Effector memory CD8-positive, alpha-beta T cell (primary cell): ENCODE measurements around the gene TPD52L2.

Experiments
- ATAC-seq: fragments of 150-1000 bp; cut with Tn5 transposase; replicated peaks from 2 replicates; pipeline ENCODE4 v1.10.0; 2021; ENCODE audit warnings: mild to moderate bottlenecking, moderate library complexity
- DNase-seq, 3 experiments: peaks; one replicate each; pipeline ENCODE4 v3.0.0; 2021
- H3K27ac Mint-ChIP-seq, 2 donors: one replicate each; pipeline ENCODE4 v1.8.0; 2022; ENCODE audit warnings: mild to moderate bottlenecking in 2 of 2, mixed read lengths in 2 of 2, moderate library complexity in 2 of 2
- H3K27me3 Mint-ChIP-seq, 2 donors: one replicate each; pipeline ENCODE4 v1.8.0; 2022; ENCODE audit warnings: mixed read lengths in 2 of 2
- H3K36me3 Mint-ChIP-seq: one replicate; pipeline ENCODE4 v1.8.0; 2022; ENCODE audit warnings: mild to moderate bottlenecking, moderate library complexity, mixed read lengths; ENCODE audit not compliant: insufficient read depth
- H3K4me1 Mint-ChIP-seq, 2 donors: one replicate each; pipeline ENCODE4 v1.8.0; 2022; ENCODE audit warnings: low read depth in 2 of 2, mixed read lengths in 2 of 2
- H3K4me3 Mint-ChIP-seq, 2 donors: one replicate each; pipeline ENCODE4 v1.8.0; 2022; ENCODE audit warnings: mild to moderate bottlenecking in 2 of 2, mixed read lengths in 2 of 2, moderate library complexity in 2 of 2
- H3K9me3 Mint-ChIP-seq, 2 donors: one replicate each; pipeline ENCODE4 v1.8.0; 2022; ENCODE audit warnings: mixed read lengths in 2 of 2

The TPD52L2 gene

DNA sequence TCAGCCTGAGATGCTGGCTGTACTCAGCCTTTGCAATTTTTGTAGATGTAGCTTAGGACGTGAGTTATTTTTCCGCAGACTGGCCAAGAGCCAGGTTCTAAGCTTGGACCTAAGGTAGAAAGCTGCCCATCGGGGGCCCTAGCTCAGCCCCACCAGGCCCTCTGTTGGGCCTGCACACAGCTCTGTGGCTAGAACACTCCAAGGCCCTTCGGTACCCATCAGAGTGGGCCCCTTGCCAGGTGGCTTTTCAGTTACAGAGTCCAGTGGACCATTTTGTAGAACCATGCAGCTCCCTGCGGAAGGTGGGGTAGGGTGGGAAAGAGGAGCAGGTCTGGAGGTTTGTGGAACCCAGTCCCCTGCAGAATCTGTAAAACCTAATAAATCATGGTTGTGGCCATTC, 68.6 kb downstream of the TPD52L2 start:
- Mint-ChIP-seq H3K9me3 (no peaks in the 10 kb centered on the region), H3K27me3 (no peaks in the 10 kb centered on the region), H3K27ac (no peak overlapping the region), H3K4me1 (peaks cover 0 to 10% of the 10 kb centered on the region in 2 donors), H3K4me3 (no peak overlapping the region), H3K36me3 (peaks cover 43% of the 10 kb centered on the region)
- no peak for ATAC-seq
- no peak for DNase-seq

DNA sequence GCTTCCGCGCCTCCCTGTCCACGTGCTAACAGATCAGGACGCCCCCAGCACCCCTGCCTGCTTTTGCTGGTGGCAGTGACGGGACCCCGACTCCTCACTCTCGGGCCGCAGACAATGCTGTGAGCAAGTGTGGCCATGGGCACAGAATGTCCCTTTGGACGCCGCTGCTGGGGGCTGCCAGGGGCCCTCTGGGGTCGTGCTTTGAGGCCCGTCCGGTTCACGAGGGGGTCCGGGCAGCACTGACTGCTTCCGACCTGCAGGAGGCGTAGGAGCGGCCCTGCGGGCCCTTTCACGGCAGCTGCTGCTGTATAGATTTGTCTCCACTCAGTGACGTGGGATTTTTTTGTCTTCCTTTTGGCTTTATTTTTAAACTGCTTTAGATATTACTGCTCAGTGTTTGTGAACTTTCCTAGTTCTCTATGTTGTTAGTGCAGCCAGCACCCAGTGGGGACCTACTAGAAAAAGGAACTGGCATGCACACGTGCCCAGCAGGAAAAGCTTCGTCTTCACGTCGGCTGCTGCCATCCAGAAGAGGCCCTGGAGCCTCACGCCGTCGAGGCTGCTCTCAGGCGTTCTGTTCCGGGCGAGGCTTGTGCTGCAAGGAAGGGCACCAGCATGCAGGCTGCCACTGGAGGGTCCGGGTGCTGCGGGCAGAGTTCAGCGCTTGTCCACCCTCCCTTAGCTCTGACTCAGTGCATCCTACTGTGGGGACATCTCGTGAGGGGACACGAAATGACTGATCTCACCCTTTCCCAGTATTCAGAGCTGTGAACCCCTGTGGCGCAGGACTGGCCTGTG, 69.4 kb downstream of the TPD52L2 start:
- Mint-ChIP-seq H3K27ac (no peak overlapping the region), H3K27me3 (no peaks in the 10 kb centered on the region), H3K9me3 (no peaks in the 10 kb centered on the region), H3K4me1 (peaks cover 0 to 10% of the 10 kb centered on the region in 2 donors), H3K4me3 (no peak overlapping the region), H3K36me3 (peaks cover 36% of the 10 kb centered on the region)
- no peak for ATAC-seq
- DNase-seq: no peak

DNA sequence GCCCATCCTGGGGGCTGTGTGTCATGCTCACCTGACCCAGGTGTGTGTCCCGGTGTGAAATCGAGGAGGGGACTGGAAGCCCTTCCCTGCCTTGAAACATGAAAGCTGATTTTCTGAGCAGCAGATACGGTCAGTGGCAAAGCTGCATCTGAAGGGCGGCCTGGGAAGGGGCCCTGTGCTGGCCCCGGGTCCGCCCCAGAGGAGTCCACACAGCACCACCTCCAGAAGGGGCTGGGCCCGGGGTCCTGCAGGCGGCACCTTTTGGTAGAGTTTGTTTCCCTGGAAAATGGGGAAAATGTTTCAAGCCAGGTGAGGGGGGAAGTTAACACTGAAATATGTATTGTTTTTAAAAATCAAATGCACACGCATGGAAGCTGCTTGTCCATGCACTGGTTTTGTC, 70.4 kb downstream of the TPD52L2 start:
- Mint-ChIP-seq H3K36me3 (peaks cover 33% of the 10 kb centered on the region), H3K27ac (no peak overlapping the region)

DNA sequence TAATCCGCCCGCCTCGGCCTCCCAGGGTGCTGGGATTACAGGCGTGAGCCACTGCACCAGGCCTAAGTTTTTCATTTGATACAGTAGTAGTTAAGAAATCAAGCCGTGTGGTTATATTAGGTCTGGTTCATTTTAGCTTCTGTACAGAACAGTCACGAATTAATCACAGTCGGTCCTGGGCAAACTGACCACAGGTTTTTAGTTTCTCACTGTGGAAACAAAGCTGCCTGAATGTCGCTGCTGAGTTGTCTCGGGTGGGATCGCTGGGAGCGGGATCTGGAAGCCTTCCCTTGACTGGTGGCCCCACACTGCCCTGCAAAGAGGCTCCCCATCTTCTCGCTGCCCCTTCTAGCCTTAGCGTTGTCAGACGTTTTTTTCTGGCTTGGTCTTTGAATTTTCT, 72.5 kb downstream of the TPD52L2 start:
- no peaks in the 10 kb centered on the region for H3K27me3 Mint-ChIP-seq
- no peak for DNase-seq
- ATAC-seq: no peak
- H3K27ac Mint-ChIP-seq: peak overlapping the region in 1 of 2 donors; percentile 49
- peaks cover 28% of the 10 kb centered on the region for H3K36me3 Mint-ChIP-seq
- no peak overlapping the region for H3K4me3 Mint-ChIP-seq
- peaks cover 0 to 1% of the 10 kb centered on the region in 2 donors for H3K9me3 Mint-ChIP-seq
- H3K4me1 Mint-ChIP-seq: peaks cover 7 to 15% of the 10 kb centered on the region in 2 donors

More for the DNA sequence above, 70.4 kb downstream of the TPD52L2 start:
- Mint-ChIP-seq H3K4me3 (no peak overlapping the region), H3K9me3 (no peaks in the 10 kb centered on the region), H3K4me1 (peaks cover 0 to 10% of the 10 kb centered on the region in 2 donors), H3K27me3 (no peaks in the 10 kb centered on the region)
- no peak for DNase-seq
- no peak for ATAC-seq

DNA sequence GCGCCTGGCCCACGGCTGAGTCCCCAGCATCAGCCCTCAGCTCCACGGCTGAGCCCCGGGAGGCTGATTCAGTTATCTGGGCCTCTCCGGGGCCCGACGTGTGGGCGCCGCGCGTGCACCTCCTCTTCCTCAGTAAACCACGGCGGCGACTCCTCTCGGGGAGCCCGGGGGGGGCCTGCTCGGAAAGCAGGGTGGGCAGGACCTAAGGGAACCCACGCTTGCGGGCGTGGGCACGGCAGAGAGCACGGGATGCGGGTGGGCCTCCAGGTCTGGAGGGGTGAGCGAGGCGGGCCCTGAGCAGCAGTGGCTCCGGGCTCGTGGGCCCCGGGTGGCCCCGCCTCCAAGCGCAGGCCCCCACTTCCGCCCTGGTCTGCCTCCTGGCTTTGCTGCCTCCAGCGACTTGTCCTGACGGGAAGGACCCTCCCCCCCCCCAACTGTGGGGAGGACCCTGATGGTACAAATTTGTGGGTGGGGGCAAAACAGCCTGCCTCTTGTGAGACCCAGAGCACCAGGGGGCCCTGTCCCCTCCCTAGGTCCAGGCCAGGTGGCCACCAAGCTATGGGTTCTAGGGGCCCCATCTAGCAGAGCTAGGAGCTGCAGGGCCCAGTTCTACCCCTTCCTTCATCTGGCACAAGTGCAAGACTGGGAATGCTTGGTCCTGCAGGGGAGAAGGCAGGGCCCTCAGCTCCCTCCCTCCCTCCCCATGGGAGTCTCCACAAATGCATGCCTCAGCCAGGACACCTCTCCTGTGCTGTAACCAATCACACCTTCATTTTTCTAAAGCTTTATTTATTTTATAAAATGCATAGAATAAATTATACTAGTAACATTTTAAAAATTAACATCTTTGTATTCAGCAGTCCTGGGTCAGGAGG, 74.2 kb downstream of the TPD52L2 start:
- ATAC-seq: peak; percentile 13
- DNase-seq: no peak
- Mint-ChIP-seq H3K27ac (no peak overlapping the region), H3K36me3 (peaks cover 31% of the 10 kb centered on the region), H3K9me3 (peaks cover 0 to 1% of the 10 kb centered on the region in 2 donors), H3K4me3 (no peak overlapping the region), H3K27me3 (no peaks in the 10 kb centered on the region), H3K4me1 (peaks cover 7 to 15% of the 10 kb centered on the region in 2 donors)

DNA sequence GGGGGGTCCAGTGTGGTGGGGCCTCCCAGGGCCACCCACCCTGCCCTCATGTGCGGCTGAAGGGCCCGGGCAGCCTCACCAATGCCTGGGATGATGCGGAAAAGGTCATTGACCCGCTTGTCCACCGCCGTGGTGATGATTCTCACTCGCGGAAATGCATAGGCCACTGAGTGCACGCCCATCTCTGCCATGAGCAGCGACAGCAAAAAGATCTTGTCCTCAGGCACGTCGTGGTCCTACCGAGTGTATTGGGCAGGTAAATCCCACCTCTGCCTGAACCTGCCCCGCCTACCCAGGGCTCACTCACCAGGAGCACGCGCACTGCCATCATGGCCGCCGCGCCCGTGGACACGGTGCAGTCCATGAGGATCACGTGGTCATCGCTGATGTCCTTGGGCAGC, 75.0 kb downstream of the TPD52L2 start:
- no peaks in the 10 kb centered on the region for H3K27me3 Mint-ChIP-seq
- H3K4me1 Mint-ChIP-seq: peaks cover 8 to 10% of the 10 kb centered on the region in 2 donors
- H3K4me3 Mint-ChIP-seq: no peak overlapping the region
- no peak for DNase-seq
- no peak overlapping the region for H3K27ac Mint-ChIP-seq
- ATAC-seq: no peak
- peaks cover 0 to 1% of the 10 kb centered on the region in 2 donors for H3K9me3 Mint-ChIP-seq
- H3K36me3 Mint-ChIP-seq: peaks cover 34% of the 10 kb centered on the region

DNA sequence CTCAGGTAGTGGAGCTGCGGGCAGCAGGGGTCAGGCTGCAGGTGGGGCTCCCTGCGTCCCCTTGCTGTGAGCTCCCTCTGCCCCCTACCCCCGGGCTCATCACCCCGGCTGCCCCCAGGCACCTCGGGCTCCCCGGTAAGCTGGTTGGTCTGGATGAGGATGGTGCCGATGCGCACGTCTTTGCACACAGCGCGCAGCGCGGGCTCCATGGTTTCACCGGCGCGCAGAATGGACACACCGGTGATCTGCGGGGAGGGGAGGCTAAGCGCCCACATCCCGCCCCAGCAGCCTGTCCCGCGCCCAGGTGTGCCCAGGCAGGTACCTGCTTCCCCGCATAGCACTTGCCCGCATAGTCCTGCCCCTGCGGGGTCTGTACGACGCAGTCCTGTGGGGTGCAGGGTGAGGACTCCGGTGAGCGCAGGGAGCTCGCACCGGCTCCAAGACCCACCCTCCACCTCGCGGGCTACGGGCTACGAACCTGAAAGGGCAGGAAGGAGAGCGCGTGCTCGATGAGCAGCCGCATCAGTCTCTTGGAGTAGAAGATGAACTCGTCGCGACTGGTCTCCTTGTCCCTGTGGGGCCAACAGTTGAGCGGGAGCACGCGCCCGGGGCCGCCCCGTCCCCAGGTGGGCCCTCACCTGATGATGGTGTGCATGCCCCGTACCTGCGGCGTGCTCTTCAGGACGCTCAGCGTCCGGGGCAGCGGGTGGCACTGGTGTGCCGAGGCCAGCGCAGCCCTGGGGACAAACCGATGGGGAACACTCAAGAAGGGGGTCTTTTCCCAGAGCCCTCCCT, 75.6 kb downstream of the TPD52L2 start:
- H3K27me3 Mint-ChIP-seq: no peaks in the 10 kb centered on the region
- peak overlapping the region in 1 of 2 donors; percentile 85 for H3K27ac Mint-ChIP-seq
- peaks cover 0 to 1% of the 10 kb centered on the region in 2 donors for H3K9me3 Mint-ChIP-seq
- DNase-seq: no peak
- H3K4me3 Mint-ChIP-seq: peak overlapping the region; percentile 17 to 72
- H3K36me3 Mint-ChIP-seq: peaks cover 36% of the 10 kb centered on the region
- peaks cover 10 to 12% of the 10 kb centered on the region in 2 donors for H3K4me1 Mint-ChIP-seq
- ATAC-seq: no peak
